T-helper 1 cell treated with Interleukin-12 subunit alpha and Interleukin-12 subunit beta and Interleukin-4 antibody, amounts not matched to agents 30 ng/mL and 1 ng/mL, for 36 hours (primary cell): ENCODE data around the gene ZNF324. TPM values are rescaled to one million over a fixed set of nuclear protein-coding genes. Genes with fewer than 3 reads are reported as not detected.
"Not testable (repeated sequence)": the region's sequence is repeated elsewhere in the genome, so short reads cannot be mapped to it uniquely, and the experiment has no call there.

Experiments
- intact Hi-C: fragments of 100-400 bp; cut with micrococcal nuclease; formaldehyde crosslinking; loops from one replicate; pipeline ENCODE4 v1.15.1; 2024
- total RNA-seq: library from RNA; stranded (reverse); gene quantifications from 2 replicates; pipeline ENCODE4 v1.2.3, GENCODE V29; 2022

Gene ZNF324
- total RNA-seq, 1 donor from 2014 or later: 10.6 TPM

GRCh38 chr19:58470837-58471543, 4.1 kb downstream of the ZNF324 start:
- intact Hi-C loops: not testable (repeated sequence)

GRCh38 chr19:58471736-58472135, 4.9 kb downstream of the ZNF324 start:
- intact Hi-C loops: no loop called here

- intact Hi-C loops: no loop called here
Measured at GRCh38 chr19:58473775-58474174, 6.9 kb downstream of the ZNF324 start.

GRCh38 chr19:58474291-58474996, 7.6 kb downstream of the ZNF324 start:
- intact Hi-C loops: no loop called here

- intact Hi-C loops: loop anchor here (1.0 kb wide), 10 partner anchors 9 to 197 kb away; partner anchors contain the start of genes MZF1, RPS5, ZNF132 and ZNF324B
Measured at GRCh38 chr19:58474997-58475713, 8.3 kb downstream of the ZNF324 start.

GRCh38 chr19:58475714-58476497, 9.0 kb downstream of the ZNF324 start, which contains the start of gene ZNF446:
Gene ZNF446 (plus strand): TSS chr19:58476352. CDS start chr19:58477219, 867 bp downstream.
- intact Hi-C loops: loop anchor here (1.0 to 2.0 kb wide), 17 partner anchors 10 to 248 kb away; partner anchors contain the start of genes CHMP2A, ERVK3-1, MZF1 and RPS5

GRCh38 chr19:58476498-58477015, 9.7 kb downstream of the ZNF324 start:
- intact Hi-C loops: loop anchor here (1.0 to 2.0 kb wide), 7 partner anchors 23 to 248 kb away; partner anchors contain the start of genes CHMP2A, ERVK3-1, TRIM28 and ZBTB45

- intact Hi-C loops: loop anchor here (2.0 kb wide), 1 partner anchor 172 kb away; the partner anchor contains the start of gene ERVK3-1
Measured at GRCh38 chr19:58477130-58477529, 10.2 kb downstream of the ZNF324 start.

- intact Hi-C loops: loop anchor here (2.0 kb wide), 1 partner anchor 173 kb away; the partner anchor contains the start of gene ERVK3-1
Measured at GRCh38 chr19:58477871-58478270, 11.0 kb downstream of the ZNF324 start.

- intact Hi-C loops: no loop called here
Measured at GRCh38 chr19:58479303-58479702, 12.4 kb downstream of the ZNF324 start.

- intact Hi-C loops: no loop called here
Measured at GRCh38 chr19:58479736-58480480, 13.0 kb downstream of the ZNF324 start.

GRCh38 chr19:58480481-58480830, 13.6 kb downstream of the ZNF324 start:
- intact Hi-C loops: no loop called here

GRCh38 chr19:58480831-58481230, 14.0 kb downstream of the ZNF324 start:
- intact Hi-C loops: no loop called here

- intact Hi-C loops: no loop called here
Measured at GRCh38 chr19:58482372-58482771, 15.5 kb downstream of the ZNF324 start.

GRCh38 chr19:58483776-58484175, 16.9 kb downstream of the ZNF324 start:
- intact Hi-C loops: no loop called here

GRCh38 chr19:58484349-58484748, 17.5 kb downstream of the ZNF324 start:
- intact Hi-C loops: not testable (repeated sequence)

- intact Hi-C loops: no loop called here
Measured at GRCh38 chr19:58491393-58491792, 24.5 kb downstream of the ZNF324 start.

- intact Hi-C loops: no loop called here
Measured at GRCh38 chr19:58492265-58492664, 25.4 kb downstream of the ZNF324 start.

GRCh38 chr19:58497634-58498170, 30.8 kb downstream of the ZNF324 start:
- intact Hi-C loops: no loop called here
